ENCODE measurements around the gene ZBTB46.
A peak's percentile ranks its signal among the peaks of the same experiment; 100 is the strongest.

The ZBTB46 gene

GRCh38 chr20:63705232-63706026, 125.6 kb downstream of the ZBTB46 start:
- no peak for DNase-seq (ENCODE audit: low spot score)

- DNase-seq (ENCODE audit: low spot score): no peak
Observed at GRCh38 chr20:63704749-63705117, 126.3 kb downstream of the ZBTB46 start.

GRCh38 chr20:63703976-63704748, 126.9 kb downstream of the ZBTB46 start:
- no peak for DNase-seq (ENCODE audit: low spot score)

GRCh38 chr20:63703471-63703975, 127.5 kb downstream of the ZBTB46 start:
- DNase-seq (ENCODE audit: low spot score): peak; percentile 2

GRCh38 chr20:63702751-63703470, 128.2 kb downstream of the ZBTB46 start:
- peak; percentile 3 for DNase-seq (ENCODE audit: low spot score)

GRCh38 chr20:63702036-63702665, 128.9 kb downstream of the ZBTB46 start:
- DNase-seq (ENCODE audit: low spot score): peak; percentile 2

GRCh38 chr20:63701329-63702035, 129.6 kb downstream of the ZBTB46 start:
- DNase-seq (ENCODE audit: low spot score): peak; percentile 2

GRCh38 chr20:63701051-63701328, 130.1 kb downstream of the ZBTB46 start:
- no peak for DNase-seq (ENCODE audit: low spot score)

- DNase-seq (ENCODE audit: low spot score): no peak
Observed at GRCh38 chr20:63700199-63701050, 130.6 kb downstream of the ZBTB46 start.

GRCh38 chr20:63699466-63700198, 131.4 kb downstream of the ZBTB46 start:
- peak; percentile 21 for DNase-seq (ENCODE audit: low spot score)

- DNase-seq (ENCODE audit: low spot score): peak; percentile 38
Observed at GRCh38 chr20:63698739-63699465, 132.2 kb downstream of the ZBTB46 start.

- DNase-seq (ENCODE audit: low spot score): peak; percentile 55
Observed at GRCh38 chr20:63697868-63698545, 133.1 kb downstream of the ZBTB46 start.

- peak; percentile 50 for DNase-seq (ENCODE audit: low spot score)
Observed at GRCh38 chr20:63697357-63697867, 133.7 kb downstream of the ZBTB46 start.

GRCh38 chr20:63696628-63697356, 134.3 kb downstream of the ZBTB46 start, which contains the start of gene TNFRSF6B:
TSS of gene TNFRSF6B (plus strand) at chr20:63696652. CDS start at chr20:63696768, 116 bp downstream.
- peak; percentile 57 for DNase-seq (ENCODE audit: low spot score)

GRCh38 chr20:63696306-63696627, 134.8 kb downstream of the ZBTB46 start:
- peak; percentile 89 for DNase-seq (ENCODE audit: low spot score)

GRCh38 chr20:63695424-63696305, 135.4 kb downstream of the ZBTB46 start:
- peak; percentile 38 for DNase-seq (ENCODE audit: low spot score)
